DMS 273 treated with DMSO at 0.1 percent for 48 hours (cell line): ENCODE results near the gene ABR.
A peak's percentile ranks its signal among the peaks of the same experiment; 100 is the strongest.
"Not testable (repeated sequence)": the region's sequence is repeated elsewhere in the genome, so short reads cannot be mapped to it uniquely, and the experiment has no call there.

Source experiments
- DNase-seq: peaks from one replicate; lab custom pipeline; 2025; lab: John Stamatoyannopoulos, UW

ABR gene

DNA sequence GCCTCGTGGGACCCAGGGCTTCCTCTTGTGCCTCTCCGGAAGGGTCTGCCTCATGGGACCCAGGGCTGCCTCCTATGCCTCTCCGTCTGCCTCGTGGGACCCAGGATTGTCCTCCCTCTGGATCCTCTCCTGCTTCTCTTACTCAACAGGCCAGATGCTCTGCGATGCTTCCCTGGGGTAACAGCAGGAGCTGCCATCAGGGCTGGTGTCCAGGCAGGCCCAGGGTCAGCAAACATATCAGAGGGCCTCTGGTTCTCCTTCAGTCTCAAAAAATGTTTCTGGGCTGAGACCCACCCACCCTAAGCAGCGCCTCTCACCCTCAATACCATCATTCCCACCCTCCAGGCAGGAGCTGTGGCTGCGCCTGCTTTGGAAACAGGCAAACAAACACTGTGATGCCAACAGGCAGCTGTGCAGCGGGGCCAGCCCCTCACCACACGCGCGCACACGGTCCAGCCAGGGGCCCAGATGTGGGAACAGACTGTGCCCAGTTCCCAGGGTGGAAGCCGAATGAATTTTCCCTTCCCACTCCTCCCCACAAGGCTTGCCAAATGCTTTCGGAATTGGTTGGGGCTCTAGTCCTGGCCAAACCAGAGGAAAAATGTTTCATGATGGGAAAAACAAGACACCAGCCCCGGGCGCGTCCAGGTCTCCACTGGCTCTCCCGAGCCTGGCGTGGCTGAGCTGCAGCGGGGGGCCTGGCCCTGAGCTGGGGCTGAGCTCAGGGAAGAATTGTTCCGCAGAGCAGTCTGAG lies 171.6 kb downstream of the ABR start:
- no peak for DNase-seq

DNA sequence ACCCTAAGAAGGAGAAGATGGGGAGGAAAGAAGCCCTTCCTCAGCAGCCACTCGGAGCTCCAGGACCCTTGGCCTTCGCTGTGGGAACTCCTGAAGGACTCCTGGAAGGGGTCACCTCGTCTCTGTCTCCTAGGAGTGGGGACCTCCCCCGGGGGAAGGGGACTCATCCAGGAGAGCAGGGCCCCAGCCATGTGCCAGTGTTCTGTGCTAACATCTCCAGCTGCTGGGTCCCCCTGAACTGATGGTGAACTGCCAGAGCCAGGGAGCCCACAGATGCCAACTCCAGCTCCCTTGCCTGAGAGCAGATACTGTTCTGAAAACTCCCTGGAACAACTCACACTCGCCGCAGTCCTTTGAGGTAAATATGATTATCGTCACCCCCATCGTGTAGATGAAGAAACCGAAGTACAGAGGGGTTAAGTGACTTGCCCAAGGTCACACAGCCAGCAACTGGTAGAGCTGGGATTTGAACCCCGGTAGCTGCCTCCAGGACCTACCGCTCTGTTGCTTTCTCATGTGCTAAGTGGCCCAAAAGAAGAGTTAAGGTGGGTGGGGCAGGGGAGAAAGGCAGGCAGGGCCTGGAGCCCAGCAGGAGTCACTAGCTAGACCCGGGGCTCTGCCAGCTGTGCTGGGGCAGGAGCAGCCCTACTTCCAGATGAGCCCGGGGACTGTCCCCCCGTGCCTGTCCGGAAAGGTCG lies 172.3 kb downstream of the ABR start:
- no peak for DNase-seq

DNA sequence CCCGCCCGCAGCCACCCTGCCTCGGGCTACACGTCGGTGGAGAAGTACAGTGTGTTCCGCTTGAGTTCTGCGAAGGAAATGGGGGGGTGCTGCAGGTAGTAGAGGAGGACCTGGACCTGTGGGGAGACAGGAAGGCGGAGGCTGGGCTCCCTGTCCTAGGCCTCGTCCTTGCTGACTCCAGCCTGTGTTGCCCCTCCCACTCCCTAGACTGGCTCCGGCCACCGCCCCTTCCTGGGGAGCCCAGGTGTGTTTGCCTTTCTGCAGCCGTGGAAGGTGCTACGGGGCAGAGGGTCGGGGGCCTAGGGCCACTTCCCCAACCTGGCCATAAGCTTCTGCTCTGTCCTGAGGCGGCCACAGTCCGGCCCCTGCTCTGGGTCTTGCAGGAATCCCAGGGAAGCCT lies 173.7 kb downstream of the ABR start:
- DNase-seq, result no peak

DNA sequence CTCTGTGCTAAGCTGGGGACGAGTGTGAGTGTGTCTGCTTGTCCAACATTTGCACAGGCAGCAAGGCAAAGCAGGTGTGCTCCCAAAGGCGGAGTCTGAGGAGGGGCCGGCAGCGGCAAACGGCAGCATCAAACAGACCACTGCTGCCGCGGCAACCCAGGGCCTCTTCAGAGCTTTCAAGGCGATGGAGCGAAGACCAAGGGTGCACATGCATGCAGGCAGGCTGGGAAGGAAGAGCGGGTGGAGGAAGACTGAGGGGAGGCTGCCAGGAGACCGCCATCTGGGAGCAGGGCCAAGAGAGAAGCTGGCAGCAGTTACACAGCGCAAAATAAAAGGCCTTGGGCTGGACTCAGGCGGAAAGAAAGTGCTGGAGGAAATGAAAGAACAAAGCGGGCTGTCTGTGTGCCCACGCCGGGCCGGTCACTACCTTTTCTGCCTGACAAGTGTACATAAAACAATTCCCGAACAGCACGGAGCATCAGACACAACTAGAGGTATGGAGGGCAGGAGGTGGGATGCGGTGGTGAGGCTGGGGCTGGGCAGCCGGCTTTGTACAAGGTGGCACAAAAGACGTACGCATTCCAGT lies 174.3 kb downstream of the ABR start:
- peak; percentile 48 for DNase-seq

DNA sequence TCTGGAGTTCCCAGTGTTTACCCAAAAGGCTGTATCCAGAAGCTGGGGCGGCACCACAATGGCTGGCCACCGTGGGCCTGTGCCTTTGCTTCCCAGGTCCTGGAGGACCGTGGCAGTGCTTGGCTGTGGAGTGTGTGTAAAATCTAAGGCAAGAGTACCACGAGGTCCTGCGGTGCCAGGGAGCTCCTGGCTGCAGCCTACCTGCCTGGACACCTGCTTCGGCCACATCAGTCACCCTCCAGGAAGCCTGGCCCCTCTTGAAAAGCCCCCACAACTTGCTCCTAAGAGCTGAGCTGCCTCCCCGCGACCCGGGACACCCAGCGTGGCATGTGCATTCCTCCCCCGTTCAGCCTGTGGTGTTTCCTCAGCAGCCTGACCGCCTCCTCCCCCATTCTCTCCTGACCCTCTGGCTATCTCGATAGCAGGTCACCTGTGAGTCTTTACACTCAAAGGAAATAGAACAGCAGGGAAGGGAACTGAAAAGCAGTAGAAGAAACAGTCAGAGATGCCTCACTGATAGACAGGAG lies 174.9 kb downstream of the ABR start:
- no peak for DNase-seq

DNA sequence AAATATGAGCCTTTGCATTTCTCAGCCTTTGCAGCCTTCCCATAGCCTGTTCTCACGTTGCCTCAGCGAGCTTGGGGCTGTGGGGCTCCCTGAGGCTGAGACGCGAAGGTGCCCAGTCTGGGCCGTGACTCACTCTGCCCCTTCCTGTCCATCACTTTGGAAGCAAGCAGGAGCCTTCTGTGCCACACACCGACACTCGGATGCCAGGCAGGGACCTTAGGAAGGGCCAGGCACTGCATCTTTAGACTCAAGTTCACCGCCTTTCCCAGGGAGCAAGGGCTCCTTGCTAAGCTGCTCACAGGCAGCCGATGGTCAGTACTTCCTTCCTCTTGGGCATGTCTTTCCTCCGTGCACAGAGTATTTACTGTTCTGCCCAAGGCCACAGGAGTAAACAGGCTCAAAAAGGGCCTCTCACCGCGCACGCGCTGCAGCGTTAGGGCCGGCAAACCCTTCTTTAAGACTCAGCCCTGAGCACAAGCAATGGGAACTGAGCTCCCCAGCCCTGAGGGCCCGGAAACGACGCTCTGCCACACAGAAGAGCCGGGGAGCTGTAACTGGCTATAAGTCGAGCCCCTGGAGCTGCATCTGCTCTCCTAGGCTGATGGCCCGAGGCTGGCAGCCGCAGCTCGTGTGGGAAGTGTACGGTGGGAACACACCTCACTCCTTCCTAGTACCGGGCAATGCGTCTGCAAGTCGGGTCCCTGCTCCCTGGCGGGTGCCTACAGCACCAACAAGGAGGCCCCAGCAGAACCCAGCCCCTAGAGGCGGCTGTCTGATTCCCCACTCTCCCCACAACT lies 175.6 kb downstream of the ABR start:
- DNase-seq, result no peak

DNA sequence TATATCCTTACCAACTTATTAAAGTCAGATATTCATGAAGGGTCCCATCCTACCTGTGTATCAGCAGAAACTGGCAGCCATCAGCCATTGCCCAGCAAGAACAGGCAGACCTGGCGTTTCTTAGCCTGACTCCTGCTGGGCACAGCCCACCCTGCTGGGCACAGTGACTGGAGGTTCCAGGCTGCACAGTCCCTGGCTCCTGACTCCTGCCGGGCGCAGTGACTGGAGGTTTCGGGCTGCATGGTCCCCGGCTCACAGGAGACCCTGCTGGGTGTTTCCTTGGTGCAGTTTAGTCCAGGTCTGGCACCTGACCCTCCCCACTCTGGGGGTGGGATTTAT lies 176.2 kb downstream of the ABR start:
- no peak for DNase-seq

DNA sequence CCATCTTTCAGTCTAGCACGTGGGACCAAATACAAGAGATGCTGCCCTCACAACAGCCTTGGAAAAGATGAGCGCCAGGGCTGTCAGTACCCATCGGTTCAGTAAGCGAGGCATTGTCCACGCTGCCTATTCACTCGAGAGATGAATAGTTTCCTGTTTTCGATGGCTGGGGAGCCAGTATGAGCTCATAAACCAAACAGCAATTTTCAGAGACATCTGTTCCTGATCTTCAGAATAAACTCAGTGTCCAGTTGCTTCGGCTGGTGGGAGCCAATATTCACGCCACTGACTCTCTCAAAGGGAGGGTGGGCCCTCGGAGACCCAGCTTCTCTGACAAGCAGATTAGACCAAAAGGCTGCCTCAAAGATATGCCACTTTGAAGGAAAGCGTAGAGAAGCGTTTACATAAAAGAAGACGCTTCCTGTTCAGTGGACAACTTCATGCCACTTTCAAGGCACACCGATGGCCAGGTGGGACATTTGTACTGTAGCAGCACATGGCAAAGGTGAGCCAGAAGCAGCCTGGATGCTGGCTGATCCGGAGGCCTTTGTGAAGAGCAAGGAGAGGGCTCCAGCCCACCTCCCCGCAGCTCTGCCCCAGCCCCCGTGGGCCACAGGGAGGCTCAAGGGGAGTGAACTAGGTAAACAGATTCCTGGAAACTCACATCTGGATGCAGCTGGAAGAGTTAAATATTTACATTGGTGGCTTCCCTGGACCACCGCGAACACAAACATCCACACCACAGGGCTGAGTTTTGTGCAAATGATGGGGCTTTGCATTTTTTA lies 176.8 kb downstream of the ABR start:
- no peak for DNase-seq

DNA sequence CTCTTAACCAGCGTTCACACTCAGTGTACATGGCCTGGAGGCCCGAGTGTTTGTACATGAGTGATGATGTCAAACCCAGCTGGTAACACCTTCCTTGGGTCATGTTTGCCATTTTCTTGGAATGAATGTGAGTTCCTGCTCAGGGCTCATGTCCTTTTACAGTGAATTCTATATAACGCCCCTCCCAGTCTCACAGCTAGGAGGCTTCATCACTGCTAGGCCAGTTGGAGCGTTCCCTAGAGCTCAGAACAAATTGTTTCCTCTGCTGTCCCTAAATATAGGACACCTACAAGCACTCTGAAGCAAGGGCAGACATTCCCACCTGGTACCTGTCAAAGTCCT lies 177.4 kb downstream of the ABR start:
- DNase-seq, result no peak

DNA sequence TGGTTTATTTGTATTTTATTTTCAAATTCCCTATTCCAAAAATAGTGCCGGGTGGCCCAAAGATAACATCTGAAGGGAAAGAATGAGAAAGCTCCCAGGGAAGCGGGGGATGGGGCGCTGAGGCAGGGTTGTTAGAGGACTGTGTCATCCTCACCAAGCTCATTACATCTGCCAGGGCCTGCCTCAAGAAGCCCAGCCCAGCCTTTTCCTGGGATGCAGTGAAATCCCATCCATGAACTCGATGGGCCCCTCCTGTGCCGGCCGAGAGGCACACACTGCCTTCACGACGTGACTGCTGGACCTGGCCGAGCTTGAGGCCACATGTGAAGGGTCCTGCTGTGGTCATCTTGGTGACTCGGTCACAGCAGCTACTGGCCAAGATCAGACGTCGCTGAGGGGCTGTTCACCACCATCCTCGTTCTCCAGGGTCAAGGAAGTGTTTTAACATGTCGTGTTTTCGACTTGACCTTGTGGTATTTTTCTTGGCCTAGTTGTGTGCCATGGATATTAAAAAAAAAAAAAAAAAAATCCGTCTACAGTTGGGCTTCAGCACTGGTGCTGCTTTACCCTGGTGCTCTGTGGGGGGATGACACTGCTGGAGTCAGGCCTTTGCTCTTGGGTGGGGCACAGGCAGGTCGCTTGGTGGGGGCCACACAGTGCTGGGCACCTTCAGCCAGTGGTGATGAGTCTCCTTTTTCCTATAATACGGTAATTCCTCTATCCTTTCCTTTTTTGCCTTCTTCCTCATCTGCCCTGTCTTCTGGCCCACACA lies 178.0 kb downstream of the ABR start:
- DNase-seq, result no peak

DNA sequence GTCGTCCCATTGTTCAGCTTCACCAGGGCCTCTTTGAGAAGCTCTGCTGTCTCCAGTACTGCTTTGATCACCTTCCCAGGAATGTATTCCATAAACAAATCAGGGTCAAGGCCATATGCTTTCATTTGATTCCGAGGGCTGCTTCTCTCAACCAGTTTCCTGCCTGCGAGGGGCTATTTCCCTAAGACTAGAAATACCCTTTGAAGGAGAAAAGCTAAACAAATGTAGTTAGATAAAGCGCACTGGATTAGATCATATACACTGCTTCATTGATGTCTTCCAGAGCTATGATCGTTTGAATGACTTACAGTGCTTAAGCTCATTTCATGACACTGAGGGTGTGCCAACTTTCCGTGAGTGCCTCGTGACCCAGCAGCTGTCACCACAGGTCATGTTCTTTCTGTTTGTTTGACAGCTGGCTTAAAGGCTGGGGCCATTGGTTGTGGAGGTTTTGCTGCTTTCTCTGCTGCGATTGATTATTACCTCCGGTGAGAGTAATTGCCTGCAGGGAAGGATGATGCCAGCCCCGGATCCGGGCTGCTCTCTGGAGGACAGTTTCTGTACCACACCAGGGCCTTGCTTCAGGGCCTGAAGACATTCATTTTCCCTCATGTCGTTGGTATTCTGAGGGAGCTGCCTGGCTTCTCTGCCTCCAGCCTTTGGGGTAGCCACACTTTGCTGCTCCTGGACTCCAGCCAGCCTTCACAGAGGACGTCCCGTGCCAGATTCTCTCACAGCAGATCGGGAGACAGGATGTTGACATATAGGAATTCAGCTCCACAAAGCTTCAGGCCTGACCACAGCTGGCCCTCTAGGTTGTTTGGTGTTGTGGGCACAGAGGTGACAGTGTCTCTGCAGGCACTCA lies 179.0 kb downstream of the ABR start:
- DNase-seq, result peak; percentile 18

DNA sequence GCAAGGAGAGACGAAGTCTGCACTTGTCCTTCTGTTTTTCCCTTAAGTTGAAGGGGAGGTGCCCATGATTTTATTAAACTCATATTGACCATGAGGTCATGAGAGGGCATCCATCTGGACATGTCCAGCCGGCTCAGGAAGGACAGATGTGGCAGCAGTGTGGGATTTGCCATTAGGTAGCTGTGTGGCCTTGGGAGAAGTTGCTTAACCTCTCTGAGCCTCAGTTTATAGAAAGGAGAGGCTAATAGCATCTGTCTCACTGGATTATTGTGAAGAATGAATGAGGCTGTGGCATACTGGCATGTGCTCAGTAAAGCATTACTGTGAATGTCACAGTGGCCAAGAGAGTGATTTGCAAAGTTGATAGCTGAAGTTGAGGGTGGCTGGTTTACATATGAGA lies 181.7 kb downstream of the ABR start:
- no peak for DNase-seq

DNA sequence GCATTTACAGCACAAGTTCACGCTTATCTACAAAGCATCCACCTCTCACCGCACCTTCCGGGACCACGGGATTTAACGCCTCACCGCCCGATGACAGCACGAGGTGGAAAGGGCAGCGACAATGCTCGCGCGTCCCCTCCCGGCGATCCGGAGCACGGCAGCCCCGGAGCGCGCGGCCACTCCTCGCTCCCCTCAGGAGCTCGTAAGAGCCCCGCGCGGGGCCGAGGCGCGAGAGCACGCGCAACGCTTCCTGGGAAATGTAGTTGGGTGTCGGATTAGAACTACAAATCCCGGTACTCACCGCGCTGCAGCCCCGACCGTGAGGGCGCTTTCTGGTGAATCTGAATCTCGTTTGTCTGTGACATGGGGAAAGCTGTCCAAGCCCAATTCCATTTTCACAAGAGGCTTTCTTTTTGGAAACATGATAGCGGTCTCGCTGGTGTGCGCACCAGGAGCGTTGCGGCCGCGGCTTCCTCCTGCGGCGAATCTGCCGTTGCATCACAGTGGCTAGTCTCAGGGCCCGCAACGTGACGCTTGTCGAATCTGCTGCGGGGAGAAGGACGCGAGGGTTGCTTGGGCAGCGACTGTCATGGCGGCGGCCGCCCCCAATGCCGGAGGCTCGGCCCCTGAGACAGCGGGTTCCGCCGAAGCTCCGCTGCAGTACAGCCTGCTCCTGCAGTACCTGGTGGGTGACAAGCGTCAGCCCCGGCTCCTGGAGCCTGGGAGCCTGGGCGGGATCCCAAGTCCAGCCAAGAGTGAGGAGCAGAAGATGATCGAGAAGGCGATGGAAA lies 183.0 kb downstream of the ABR start, which contains the start of gene TIMM22:
TSS of gene TIMM22 (plus strand) at position 576 of the 791 bp plus-strand sequence. CDS start at position 590, 14 bp downstream.
- peak; percentile 91 for DNase-seq

DNA sequence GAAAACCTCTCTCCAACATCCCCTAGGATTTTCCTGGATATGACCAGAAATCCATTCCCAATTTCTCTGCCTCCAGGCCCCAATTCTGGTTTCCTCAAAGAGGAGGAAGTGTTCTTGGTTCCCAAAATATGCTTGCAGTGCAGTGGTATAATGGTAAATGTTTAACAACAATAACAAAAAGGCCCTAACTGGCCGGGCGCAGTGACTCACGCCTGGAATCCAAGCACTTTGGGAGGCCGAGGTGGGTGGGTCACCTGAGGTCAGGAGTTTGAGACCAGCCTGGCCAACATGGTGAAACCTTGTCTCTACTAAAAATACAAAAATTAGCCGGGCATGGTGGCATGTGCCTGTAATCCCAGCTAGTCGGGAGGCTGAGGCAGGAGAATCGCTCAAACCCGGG lies 184.5 kb downstream of the ABR start:
- not testable (repeated sequence) for DNase-seq

DNA sequence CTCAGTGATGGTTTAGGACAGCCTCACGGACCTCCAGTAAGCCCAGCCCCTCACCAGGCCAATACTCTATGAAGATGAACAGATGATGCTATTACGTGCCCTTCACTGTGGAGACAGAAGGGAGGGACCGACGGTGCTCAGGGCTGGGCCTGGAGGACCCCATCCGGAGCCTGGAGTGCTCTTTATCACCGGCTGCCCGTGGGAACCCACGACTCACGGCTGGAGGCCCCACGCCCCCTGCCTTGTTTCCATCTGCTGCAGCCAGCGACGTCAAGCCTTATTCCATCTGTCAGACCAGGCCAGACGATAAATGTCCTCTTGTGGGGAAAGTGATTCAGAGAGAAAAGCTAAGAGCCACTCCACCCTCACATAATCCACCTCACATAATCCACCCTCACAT lies 186.8 kb downstream of the ABR start:
- no peak for DNase-seq

DNA sequence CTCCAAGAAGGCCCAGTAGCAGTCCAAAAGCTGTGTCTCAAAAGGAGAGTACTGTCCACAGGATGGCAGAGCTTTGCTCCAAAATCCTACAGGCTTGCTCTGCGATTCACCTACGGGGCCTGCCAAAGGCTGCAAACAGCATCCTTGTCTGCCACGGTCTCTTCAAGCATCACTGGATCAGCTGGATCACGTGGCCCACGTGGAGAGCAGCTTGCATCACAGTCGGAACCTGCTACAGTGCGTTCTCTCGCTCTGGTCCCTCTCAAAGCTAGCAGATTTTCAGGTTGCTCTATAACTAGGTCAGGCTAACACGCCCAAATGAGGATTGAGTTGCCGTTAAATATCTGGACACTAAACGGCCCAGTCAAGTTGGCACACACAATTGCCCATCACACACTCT lies 191.2 kb downstream of the ABR start:
- no peak for DNase-seq

DNA sequence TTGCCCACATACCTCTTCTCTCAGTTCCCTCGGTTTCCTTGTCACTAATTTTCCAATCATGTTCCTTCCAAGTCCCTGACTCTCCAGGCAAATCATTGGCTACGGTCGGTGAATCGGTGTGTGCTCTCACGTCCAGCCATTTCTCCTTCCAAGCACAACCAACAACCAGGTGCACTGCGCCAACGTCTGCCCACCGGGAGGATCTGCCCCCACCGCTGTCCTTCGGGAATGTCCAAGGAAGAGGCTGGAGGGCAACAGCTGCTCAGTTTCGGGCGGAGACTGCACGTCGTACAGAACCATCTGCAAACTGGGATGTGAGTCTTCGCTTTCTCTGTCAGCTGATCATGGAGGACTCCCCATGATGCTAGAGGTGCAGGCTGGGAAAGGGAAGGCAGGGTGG lies 191.8 kb downstream of the ABR start:
- no peak for DNase-seq

DNA sequence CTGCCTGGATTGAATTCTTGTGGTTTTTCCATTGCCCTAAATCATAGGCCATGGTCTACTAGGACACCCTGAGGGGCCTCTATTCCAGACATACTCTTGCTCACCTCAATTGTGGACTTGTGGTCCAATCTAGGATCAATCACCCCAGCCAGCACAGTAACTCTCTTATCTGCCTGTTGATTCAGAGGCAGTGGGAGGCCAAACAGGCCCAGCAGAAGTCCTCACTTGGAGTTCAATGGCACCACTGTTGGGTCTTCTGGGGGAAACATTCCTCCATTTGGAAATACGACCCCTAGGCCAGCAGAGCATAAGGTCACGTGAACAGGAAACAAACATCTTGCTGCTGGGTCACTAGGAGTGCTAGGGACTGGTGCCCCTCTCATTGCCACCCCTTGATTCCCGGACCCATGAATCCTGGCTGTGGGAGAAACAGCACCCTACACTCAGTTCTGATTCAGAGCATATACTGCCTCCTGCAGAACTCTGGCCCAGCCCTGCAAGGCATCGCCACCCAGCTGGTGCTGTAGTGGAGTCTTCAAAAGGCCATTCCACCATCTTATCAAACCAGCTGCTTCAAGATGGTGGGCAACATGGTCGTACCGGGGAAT lies 193.4 kb downstream of the ABR start:
- no peak for DNase-seq

DNA sequence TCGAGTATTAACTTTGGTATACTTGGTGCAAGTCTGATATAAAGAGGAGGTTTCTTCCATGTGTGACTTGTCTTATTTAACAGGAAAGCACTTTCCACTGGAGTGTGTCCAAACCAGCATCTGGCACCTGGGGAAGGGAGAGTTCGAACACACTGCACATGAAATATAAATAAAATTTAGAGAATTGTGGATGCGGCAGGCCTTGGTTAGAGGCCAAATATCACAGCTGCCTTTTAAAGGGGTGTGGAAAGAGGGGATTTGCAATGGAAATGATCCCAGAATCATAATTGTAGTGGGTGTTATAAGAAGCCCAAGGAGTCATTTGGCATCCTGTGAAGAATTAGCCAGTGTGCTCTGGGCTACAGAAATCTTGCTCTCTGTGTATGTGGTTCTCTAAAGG lies 195.9 kb downstream of the ABR start:
- no peak for DNase-seq
